CD4-positive, alpha-beta T cell treated with Interleukin-4 for 4 hours (primary cell): ENCODE measurements around the gene NKPD1.

Source experiments
- DNase-seq: peaks from one replicate; pipeline ENCODE4 v3.0.0-alpha.2; 2020

NKPD1 gene

DNA sequence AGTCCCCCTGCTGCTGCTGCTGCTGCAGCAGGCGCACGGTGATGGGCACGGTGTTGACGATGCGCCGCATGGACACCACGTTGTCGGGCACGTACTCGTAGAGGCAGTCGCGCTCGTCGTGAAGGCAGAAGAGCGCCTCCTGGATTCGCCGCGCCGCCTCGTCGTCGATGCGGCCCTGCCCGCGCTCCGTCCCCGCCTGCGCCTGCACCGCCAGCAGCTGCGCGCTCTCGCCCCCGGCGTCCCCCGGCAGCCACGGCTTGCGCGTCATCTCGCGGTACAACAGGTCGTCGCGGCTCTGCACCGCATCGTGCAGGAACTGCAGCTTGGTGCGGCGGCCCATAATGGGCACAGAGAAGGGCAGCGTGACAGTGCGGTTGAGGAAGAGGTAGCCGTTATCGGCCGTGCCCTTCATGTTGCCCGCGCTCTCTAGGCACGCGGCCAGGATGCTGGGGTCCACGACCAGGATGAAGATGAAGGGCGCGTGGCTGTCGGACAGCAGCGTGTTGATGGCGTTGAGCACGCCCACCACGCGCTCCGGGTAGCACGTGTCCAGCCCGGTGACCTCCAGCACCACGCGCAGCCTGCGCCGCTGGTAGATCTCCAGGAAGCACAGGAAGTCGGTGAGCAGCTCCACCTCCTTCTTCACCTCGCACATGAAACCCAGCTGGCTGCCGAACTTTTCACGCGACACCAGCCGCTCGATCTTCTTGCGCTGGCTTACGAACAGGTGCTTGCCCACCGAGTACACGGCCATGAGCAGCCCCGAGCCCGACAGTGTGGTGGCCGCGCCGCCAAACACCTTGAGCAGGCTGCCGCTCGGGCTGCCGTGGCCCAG, 8.1 kb downstream of the NKPD1 start:
- DNase-seq, result peak; percentile 35

DNA sequence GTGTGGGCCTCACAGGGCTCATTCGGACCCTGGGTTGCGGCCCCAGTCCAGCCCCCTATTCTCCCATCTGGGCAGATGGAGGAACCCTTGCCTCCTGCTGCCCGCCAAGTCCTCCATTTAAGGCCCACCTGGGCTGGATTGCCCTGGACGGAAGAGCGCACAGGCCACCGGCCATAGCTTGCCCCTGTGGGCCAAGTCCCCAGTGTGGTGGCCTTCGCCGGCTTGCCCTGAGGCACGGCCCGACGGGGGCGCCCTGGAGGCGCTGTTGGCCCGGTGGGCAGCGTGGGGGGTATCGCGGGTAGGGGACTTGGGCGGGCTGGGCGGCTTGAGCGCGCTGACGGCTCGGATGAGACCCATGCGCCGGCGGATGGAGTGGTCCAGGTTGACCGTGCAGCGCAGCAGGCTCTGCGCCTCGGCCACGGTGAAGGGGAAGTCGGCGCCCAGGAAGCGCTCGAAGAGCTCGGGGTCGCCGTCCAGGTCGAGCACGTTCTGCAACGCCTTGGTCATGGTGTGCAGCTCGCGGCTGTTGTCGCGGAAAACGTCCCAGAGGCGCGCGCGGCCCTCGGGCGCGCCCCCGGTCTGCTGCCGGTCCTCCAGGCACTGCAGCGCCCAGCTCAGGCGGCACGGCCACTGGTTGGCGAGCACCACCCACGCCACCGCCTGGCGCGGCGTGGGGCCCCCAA, 8.8 kb downstream of the NKPD1 start:
- no peak for DNase-seq

DNA sequence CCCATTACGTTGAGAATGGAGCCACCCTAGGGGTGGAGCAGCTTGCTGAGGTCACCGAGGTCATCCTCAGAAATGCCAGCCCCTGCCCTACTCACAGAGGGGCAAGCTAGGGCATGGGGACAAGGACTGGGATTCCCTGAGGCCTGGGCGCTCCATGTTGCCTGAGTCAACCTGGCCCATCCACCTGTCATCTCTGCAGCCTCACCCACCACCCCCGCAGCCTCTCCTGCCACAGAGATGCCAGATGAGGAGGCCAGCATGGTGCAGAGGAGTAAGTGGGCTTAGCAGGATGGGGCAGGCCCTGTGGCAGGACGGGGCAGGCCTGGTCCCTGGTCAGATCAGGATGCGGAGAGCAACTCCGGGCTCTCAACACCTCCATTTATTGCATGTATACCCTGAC, 9.5 kb downstream of the NKPD1 start:
- DNase-seq, result no peak

DNA sequence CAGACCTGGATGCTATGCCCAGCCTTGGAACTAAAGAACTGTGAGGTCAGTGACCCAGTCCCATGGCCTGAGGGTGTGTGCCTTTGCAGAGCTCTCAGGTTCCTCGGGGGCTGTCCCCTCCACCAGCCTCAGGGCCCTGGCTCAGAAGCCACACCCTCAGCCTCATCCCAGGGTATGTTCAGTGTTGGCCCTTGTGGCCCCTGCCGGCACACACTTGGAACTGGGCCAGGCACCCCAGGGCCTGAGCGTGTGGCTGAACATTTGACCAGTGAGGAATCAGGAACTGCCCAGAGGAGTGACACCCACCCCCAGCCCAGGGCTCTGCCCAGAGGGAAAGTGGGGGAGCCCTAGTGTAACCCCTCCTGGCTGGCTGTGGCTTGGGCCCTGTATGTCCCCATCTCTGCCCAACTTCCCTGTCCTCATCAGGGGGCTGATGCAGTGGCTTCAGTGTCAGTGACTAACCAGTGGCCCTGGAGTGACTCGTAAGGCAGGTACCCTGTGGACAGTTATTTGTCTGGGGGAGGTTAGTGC, 10.0 kb downstream of the NKPD1 start:
- DNase-seq, result no peak

DNA sequence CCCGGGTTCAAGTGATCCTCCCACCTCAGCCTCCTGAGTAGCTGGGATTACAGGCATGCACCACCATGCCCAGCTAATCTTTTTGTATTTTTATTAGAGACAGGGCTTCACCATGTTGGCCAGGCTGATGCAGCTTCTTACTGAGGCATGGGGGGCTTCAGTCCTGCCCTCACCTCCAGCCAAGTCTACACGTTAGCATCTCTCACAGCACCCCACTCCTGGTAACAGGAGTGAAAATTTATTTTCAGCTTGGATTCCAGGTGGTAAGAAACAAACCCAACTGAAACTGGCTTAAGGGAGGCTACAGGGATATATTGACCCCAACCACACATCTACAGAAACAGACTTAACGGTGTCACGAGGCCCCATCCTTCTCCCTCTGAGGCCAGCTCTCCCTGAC, 10.6 kb downstream of the NKPD1 start:
- DNase-seq, result no peak

DNA sequence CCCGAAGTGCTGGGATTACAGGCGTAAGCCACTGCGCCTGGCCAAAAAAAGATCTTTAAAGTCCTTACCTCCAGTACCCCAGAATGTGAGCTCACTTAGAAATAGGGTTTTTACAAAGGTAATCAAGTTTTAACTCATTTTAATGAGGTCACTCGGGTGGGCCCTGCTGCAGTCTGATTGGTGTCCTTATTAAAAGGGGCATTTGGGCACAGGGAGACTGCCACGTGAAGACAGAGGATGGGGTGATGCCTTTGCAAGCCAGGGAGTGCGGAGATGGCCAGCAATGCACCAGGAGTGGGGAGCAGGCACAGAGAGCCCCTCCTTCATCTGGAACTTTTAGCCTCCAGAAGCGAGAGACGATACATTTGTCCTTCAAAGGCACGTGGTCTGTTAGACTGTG, 11.7 kb downstream of the NKPD1 start:
- DNase-seq, result no peak

DNA sequence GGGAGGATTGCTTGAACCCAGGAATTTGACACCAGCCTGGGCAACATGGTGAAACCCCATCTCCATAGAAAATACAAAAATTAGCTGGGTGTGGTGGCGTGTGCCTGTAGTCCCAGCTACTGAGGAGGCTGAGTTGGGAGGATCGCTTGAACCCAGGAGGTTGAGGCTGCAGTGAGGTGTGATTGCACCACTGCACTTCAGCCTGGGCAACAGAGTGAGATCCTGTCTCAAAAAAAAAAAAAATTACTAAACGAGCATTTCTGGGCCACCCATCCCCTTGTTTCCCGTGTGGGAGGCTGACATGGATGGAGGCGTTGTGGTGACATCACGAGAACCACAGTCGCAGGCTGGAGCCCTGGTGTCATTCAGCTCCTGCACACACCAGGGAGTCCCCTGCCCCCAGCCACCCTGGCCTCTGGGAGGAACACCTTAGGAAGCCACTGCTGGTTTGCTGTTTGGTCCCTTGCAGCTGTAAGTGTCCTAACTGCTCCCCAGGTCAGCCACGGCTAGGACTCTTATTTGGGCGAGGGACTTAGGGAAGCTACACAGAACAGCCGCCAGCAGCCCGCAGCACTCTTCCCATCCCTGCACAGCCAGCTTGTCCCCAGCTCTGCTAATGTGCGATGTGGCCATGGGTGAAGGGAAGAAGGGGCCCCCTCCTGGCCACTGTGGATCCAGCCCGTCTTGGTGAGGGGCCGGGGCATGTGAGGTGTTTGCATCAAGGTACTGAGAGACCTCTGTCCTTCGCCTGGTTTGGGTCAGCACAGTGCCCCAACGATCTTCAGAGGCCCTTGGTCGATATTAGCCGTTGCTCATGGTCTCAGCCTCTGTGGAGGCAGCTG, 12.7 kb downstream of the NKPD1 start:
- DNase-seq, result no peak

DNA sequence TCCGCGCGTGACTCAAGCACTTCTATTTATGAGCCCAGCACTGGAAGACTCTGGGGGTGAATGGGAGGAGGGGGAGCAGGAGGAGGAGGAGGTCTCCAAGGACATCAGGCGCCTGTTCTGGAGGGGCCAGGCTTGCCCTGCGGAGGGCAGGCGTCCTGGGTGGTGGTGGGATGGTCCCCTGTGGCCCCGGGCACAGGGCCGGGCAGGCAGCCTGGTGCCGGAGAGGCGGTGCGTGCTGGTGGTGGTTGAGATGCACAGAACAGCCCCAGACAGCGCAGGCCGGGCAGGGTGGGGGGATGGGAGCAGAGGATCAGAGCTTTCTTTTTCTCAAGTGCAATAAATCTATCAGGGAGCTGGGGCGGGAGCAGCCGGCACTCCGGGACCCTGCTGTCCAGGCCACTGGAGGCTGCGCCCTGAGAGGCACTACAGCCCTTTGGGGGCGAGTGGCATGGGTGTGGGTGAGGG, 14.0 kb downstream of the NKPD1 start:
- DNase-seq, result no peak

DNA sequence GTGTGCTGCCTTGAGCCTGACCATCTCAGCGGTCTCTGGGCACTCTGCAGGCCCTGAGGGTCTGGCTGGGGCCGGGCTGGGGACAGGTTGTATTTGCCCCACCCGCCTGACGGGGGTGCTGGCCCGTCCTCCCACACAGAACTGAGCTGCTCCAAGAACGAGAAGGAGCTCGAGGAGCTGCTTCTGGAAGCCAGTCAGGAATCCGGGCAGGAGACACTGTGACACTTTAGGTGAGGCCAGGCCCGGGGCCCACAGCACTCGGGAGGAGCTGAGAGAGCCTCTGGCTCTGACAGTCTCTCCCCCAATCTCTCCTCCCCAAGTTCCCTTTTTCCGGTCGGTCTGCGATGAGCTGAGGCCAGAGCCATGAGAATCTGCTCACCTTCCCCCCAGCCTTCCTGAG, 14.5 kb downstream of the NKPD1 start:
- no peak for DNase-seq

DNA sequence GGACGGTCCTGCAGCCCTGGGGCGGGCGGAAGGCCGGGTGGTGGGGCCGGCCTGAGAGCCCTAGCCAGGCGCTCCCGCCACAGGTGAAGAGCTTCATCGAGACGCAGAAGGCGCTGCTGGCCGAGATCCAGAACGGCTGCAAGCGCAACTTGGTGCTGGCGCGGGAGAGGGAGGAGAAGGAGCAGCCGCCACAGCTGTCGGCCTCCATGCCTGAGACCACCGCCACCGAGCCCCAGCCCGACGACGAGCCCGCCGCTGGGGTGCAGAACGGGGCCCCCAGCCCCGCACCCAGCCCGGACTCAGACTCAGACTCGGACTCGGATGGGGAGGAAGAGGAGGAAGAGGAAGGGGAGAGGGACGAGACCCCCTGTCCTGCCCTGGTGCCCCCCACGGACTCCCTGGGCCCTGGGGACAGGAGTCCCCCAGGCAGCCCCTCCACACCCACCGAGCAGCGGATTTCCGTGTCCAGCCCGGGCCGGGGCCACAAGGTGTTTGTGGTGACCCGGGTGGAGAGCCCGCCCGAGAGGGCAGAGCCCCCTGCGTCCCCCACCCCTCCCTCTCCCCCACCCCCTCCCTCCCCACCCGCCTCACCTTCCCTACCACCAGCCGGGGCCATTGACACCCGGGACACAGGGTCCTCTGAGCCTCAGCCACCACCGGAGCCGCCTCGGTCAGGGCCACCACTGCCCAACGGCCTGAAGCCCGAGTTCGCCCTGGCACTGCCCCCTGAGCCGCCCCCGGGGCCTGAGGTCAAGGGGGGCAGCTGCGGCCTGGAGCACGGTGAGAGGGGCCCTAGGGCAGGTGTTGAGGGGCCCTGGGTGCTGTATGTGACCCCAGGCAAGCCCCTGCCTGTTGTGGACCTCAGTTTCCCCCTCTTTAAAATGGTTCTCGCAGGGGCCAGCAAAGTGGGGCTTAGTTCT, 15.3 kb downstream of the NKPD1 start:
- DNase-seq, result no peak

DNA sequence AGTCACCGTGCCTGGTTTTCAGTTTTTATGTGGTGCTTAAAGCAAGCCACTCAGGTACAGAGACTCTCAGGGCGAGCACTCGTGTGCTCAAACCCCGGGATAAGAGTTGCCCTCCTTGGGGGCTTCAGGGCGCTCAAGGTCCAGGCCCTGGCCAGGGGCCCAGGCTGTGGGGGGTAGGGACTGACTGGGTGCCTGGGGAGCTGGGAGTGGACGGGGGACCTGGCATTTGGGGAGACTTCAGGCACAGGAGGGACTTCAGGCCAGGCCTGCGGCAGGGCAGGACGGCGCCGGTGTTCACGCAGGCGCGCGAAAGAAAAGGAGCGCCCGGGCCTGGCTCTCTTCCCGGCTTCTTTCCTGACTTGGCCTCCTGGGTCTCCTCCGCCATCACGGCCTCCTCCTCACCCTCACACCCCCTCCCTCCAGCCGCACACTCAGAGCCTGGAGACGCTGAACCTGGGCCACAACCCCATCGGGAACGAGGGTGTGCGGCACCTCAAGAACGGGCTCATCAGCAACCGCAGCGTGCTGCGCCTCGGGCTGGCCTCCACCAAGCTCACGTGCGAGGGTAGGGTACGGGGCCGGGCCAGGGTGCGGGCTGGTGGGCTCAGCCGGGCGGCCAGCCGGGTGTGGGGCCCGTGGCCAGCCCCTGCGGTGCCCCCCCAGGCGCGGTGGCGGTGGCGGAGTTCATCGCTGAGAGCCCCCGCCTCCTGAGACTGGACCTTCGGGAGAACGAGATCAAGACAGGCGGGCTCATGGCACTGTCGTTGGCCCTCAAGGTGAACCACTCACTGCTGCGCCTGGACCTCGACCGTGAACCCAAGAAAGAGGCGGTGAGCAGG, 16.1 kb downstream of the NKPD1 start:
- DNase-seq, result no peak

DNA sequence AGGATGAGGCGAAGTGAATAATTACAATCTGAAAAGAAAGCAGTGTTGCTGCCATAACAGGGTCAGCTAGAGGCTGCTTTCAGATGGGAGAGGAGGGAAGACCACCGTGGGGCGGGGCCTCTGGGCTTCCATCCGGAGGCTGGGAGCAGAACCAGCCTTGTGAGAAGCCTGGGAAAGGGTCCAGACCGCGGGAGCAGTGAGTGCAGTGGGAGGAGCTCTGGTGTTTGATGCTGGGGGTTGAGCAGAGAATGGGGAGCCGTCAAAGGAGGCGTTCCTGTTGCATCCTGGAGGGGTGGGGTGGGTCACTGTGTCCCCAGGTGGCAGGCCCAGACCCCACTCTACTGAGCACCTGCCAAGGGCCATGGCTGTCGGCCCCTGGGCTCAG, 18.1 kb downstream of the NKPD1 start:
- no peak for DNase-seq

DNA sequence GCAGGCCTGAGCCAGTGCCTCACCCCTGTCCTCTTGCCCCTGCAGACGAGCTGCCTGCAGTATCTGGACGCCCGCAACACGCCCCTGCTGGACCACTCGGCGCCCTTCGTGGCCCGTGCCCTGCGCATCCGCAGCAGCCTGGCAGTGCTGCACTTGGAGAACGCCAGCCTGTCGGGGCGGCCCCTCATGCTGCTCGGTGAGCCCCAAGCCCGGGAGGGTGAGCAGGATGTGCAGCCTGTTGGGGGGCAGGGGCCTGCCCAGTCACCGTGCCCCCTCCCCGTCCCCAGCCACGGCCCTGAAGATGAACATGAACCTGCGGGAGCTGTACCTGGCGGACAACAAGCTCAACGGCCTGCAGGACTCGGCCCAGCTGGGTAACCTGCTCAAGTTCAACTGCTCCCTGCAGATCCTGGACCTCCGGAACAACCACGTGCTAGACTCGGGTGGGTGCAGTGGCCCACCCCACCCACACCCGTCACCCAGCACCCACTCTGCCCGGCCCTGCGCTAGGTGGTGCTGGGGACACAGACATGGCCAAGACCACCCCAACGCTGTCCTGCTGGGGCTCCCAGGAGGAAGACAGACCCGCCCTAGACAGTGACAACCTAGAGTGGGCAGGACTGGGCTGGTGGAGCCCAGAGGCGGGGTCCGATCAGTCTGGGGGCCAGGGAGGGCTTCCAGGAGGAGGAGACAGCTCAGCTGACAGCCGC, 18.6 kb downstream of the NKPD1 start:
- no peak for DNase-seq

DNA sequence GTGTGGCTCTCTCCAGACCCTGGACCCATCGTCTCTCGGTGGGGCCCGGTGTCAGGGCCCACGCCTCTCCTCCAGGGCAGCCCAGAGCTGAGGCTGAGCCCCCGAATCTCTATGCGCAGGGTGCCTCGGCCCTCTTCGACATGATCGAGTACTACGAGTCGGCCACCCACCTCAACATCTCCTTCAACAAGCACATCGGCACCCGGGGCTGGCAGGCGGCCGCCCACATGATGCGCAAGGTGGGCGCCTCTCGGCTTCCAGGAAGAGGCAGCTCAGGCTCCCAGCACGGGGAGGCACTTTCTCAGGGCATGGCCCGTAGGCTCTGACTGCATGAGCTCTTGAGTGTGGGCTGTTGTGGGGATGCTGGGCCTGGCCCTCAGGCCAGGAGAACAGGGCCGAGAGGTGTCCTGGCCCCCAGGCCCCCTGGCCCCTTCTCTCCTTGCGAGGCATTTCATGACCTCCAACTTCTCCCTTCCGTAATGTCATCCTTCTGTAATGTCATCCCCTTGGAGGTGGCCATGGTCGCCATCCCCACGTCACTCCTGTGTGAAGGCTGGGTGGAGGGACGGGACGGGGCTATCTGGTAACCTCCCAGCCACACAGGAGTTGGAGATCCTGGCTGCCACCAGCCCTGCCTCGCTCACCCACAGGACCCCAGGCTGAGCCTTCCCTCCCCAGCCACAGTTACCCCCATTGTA, 19.4 kb downstream of the NKPD1 start:
- no peak for DNase-seq

DNA sequence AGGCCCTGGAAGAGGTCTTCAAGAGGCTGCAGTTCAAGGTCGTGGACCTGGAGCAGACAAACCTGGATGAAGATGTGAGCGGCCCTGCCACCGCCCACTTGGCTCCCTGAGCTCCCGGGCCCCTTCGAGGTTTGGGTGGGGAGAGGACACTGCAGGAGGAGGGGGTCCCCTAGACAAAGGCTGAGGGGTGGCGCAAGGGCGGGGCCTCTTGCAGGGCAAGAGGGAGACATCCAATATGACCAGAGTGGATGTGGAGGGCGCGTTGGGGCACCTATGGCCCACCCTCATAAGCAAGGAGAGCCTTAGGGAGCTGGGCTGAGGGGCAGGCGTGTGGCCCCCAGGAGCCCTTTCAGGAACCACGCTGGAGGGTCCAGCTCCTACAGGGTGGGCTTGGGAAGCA, 20.2 kb downstream of the NKPD1 start:
- DNase-seq, result no peak

DNA sequence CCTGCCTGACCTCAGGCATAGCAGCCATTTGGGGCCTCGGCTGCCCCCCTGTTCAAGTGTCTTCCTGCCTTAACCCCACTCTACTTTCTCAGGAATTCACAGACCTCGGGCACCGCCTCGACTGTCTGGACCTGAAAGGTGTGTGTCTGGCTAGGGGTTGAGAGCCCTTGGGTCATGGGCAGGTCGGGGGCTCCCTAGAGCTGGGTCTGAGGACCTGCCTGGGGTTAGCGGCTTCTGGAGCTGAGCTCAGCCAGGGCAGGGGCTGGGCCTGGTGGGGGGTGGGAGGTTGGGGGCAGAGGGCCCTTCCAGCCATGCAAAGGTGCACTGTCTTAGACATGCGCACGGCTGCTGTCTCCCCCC, 20.7 kb downstream of the NKPD1 start:
- no peak for DNase-seq

DNA sequence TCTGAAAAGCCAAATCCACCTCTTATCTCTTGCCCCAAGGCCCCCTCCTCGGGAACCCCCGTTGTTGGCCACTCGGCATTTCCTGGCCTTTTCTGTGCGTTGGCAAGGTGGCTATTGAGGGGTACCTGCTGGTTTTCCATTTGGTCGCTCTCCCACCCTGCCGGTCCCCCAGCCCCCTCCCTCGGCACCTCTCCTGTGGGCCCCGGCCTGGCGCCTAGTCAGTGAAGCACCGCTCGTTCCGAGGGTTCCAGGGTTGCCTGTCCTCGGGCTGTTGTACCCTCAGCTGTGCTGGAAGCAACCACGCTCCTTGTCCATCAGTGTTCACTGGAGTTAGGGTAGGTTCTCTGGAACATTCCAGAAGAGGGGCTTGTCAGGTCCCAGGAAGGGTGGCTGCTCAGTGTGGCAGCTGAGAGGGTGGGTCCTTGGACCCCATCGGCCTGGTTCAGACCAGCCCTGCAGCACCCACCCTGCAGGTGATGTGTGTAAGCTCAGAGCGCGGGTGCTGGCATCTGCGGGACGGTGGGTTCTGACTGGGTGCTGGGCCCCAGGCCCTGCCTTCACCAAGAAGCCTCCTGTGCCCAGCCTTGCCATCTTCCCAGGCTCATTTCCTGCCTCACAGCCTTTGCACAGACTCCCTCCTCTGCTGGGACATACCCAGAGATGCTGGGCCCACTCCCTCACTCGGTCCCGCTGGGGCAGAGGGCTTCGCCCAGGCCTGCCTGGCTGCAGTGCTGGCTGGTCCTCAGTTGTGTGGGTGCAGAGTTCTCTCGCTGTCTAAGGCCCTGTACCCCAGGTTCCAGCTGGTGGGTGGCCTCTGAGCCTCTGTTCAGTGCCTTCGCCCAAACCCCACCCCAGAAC, 21.3 kb downstream of the NKPD1 start:
- no peak for DNase-seq

DNA sequence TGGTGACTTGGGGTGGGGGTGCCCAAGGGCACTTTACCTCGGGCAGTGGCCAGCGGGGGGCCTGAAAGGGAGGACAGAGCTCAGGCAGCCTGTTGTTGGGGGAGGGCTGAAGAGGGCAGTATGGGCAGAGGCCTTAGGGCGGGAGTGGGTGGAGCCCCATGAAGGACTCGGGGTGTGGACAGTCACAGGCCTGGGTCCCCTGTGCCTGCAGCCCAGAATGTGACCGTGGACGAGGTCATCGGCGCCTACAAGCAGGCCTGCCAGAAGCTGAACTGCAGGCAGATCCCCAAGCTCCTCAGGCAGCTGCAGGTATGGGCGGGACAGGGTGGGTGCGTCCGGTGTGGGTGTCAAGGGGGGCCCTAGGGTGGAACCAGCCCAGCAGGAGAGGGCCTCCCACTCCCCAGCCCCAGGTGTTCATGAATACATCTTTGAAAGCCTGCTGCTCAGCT, 22.5 kb downstream of the NKPD1 start:
- DNase-seq, result no peak

DNA sequence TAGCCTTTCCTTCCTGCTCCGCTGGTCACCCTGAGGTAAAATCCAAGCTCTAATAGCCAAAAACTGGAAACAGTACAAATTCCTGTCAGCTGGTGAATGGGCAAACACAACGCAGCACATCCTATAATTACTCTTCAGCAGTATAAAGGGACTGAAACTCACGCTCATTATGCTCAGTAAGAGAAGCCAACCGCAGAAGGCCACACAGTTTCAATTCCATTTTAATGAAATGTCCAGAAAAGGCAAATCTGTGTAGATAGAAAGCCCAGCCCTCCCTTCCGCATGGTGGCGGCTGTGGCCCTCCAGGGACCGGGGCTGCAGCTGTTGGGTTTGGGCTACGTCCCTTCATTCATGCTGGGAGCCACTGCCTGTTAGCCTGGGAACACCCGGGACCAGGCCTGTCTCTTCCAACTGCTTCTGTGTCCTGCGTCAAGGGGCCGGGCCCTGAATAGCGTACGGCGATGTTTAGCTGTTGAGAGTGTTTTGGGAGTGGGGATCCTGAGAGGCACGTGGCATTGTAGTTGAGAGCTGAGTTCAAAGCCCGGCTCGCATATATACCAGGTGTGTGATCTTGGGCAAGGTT, 23.5 kb downstream of the NKPD1 start:
- DNase-seq, result no peak
